SK-N-SH treated with all-trans-retinoic acid at 6 μM for 48 hours (cell line): ENCODE results near the gene DNPH1.

Experiments
- ATAC-seq: fragments of 200-7000 bp; cut with Tn5 transposase; 3 replicates; pipeline ENCODE4 v1.9.1; 2020; ENCODE audit warnings: mild to moderate bottlenecking, moderate library complexity
- BACH2 ChIP-seq: fragments of 250-450 bp; sonication (Bioruptor Pico); IDR thresholded peaks from 2 replicates; pipeline ENCODE4 v1.9.0; 2021; ENCODE audit warnings: mild to moderate bottlenecking, borderline replicate concordance
- CSDC2 ChIP-seq: fragments of 250-450 bp; sonication (Bioruptor Pico); IDR thresholded peaks from 2 replicates; pipeline ENCODE4 v1.5.0; 2020; ENCODE audit warnings: mild to moderate bottlenecking, moderate library complexity
- ESRRG ChIP-seq: fragments of 250-450 bp; sonication (Bioruptor Pico); IDR thresholded peaks from 2 replicates; pipeline ENCODE4 v1.6.1; 2021; ENCODE audit warnings: mild to moderate bottlenecking
- GLIS3 ChIP-seq: fragments of 250-450 bp; sonication (Bioruptor Pico); IDR thresholded peaks from 2 replicates; pipeline ENCODE4 v1.5.0; 2020; ENCODE audit warnings: mild to moderate bottlenecking, moderate library complexity
- ISL1 ChIP-seq: fragments of 250-450 bp; sonication (Bioruptor Pico); IDR thresholded peaks from 2 replicates; pipeline ENCODE4 v2.1.2; 2022; ENCODE audit warnings: mild to moderate bottlenecking, moderate library complexity
- OSR1 ChIP-seq: fragments of 250-450 bp; sonication (Bioruptor Pico); IDR thresholded peaks from 2 replicates; pipeline ENCODE4 v1.8.0; 2022; ENCODE audit warnings: moderate library complexity, mild to moderate bottlenecking, inconsistent platforms
- PATZ1 ChIP-seq: fragments of 250-450 bp; sonication (Bioruptor Pico); IDR thresholded peaks from 2 replicates; pipeline ENCODE4 v1.8.0; 2020; ENCODE audit warnings: mild to moderate bottlenecking, moderate library complexity, borderline replicate concordance
- POU6F1 ChIP-seq: fragments of 250-450 bp; sonication (Bioruptor Pico); IDR thresholded peaks from 2 replicates; pipeline ENCODE4 v1.8.0; 2021; ENCODE audit warnings: low read depth, mild to moderate bottlenecking, moderate library complexity, borderline replicate concordance
- PPARA ChIP-seq: fragments of 250-450 bp; sonication (Bioruptor Pico); IDR thresholded peaks from 2 replicates; pipeline ENCODE4 v1.5.0; 2020; ENCODE audit warnings: mild to moderate bottlenecking, borderline replicate concordance
- RARB ChIP-seq: fragments of 250-450 bp; sonication (Bioruptor Pico); IDR thresholded peaks from 2 replicates; pipeline ENCODE4 v1.8.0; 2021; ENCODE audit warnings: mild to moderate bottlenecking, moderate library complexity
- SNAI2 ChIP-seq: fragments of 250-450 bp; sonication (Bioruptor Pico); IDR thresholded peaks from 2 replicates; pipeline ENCODE4 v1.5.0; 2020; ENCODE audit warnings: mild to moderate bottlenecking, moderate library complexity
- TCF4 ChIP-seq: fragments of 250-450 bp; sonication (Bioruptor Pico); IDR thresholded peaks from 2 replicates; pipeline ENCODE4 v1.8.0; 2021; ENCODE audit warnings: mild to moderate bottlenecking, moderate library complexity, borderline replicate concordance
- TOX ChIP-seq: fragments of 250-450 bp; sonication (Bioruptor Pico); IDR thresholded peaks from 2 replicates; pipeline ENCODE4 v1.8.0; 2021; ENCODE audit warnings: mild to moderate bottlenecking, moderate library complexity, borderline replicate concordance
- ZC3H10 ChIP-seq: fragments of 250-450 bp; sonication (Bioruptor Pico); IDR thresholded peaks from 2 replicates; pipeline ENCODE4 v1.5.1; 2021; ENCODE audit warnings: mild to moderate bottlenecking, moderate library complexity
- ZFP3 ChIP-seq: fragments of 250-450 bp; sonication (Bioruptor Pico); IDR thresholded peaks from 2 replicates; pipeline ENCODE4 v1.5.0; 2020; ENCODE audit warnings: mild to moderate bottlenecking, moderate library complexity
- ZFP30 ChIP-seq: fragments of 450-650 bp; formaldehyde crosslinking; IDR thresholded peaks from 2 replicates; pipeline ENCODE4 v1.5.0; 2022; ENCODE audit warnings: mild to moderate bottlenecking, moderate library complexity
- ZNF565 ChIP-seq: fragments of 450-650 bp; formaldehyde crosslinking; conservative IDR thresholded peaks from 2 replicates; pipeline ENCODE4 v1.5.0; 2020; ENCODE audit warnings: low read depth, mild to moderate bottlenecking, moderate library complexity
- ZNF70 ChIP-seq: fragments of 450-650 bp; formaldehyde crosslinking; IDR thresholded peaks from 2 replicates; pipeline ENCODE4 v1.5.0; 2020; ENCODE audit warnings: mild to moderate bottlenecking, moderate library complexity
- ZNF8 ChIP-seq: fragments of 450-650 bp; formaldehyde crosslinking; IDR thresholded peaks from 2 replicates; pipeline ENCODE4 v1.5.0; 2020; ENCODE audit warnings: mild to moderate bottlenecking, moderate library complexity
- TF ChIP-seq, protein P1 (sequence below): fragments of 250-450 bp; sonication (Bioruptor Pico); IDR thresholded peaks from 2 replicates; pipeline ENCODE4 v1.5.0; 2020; ENCODE audit warnings: mild to moderate bottlenecking, moderate library complexity
- TF ChIP-seq, protein P2 (sequence below): fragments of 250-450 bp; sonication (Bioruptor Pico); IDR thresholded peaks from 2 replicates; pipeline ENCODE4 v1.5.1; 2020; ENCODE audit warnings: low read depth, mild to moderate bottlenecking, moderate library complexity

DNPH1 gene

DNA sequence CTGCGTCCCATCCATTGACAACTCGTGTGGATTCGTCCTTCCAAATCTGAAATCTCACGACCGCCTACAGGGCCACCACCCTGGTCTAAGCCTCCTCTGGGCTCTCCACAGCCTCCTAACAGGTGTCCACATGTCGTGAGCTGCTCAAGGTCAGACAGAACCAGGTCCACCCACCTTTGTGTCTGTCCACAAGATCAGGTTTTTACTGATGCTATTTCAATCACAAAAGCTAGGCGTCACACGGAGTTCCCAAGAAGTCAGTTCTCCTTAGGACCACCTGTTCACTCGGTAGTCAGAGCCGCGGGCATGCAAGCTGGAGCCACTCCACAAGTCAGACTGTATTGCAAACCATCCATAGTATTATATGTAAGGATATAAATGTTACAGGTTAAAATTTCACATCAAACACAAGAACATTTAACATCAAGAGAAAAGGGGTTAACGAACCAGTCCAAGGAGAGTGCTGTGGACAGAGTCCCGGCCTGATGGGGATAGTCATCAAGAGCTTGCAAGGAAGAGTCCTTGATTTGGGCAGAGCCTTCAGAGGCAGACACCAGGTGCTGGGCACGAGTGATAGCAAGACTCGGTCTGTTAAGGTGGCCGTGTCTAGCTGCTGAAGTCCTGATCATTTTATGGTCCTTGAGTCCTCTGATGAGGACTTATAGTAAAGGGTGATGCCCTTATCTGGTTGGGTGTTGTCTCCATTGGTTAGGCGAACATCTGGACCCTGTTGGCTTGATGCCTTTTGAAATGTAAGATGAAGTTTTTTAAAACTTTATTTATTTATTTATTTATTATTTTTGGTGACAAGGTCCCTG lies 731 bp upstream of the DNPH1 start:
- ATAC-seq, result peak; percentile 4; the same call in 1 of the 3 replicates
- no peak for TF ChIP-seq ZNF70 (CRISPR knock-in tag)
- TF ChIP-seq PATZ1 (CRISPR knock-in tag), result no peak
- TF ChIP-seq CSDC2 (CRISPR knock-in tag), result no peak
- no peak for TF ChIP-seq OSR1 (CRISPR knock-in tag)
- no peak for TF ChIP-seq TCF4 (CRISPR knock-in tag)
- TF ChIP-seq TOX (CRISPR knock-in tag), result no peak
- TF ChIP-seq ZNF565 (CRISPR knock-in tag), result no peak
- TF ChIP-seq PPARA, result no peak
- TF ChIP-seq ISL1, result no peak
- no peak for TF ChIP-seq POU6F1 (CRISPR knock-in tag)
- no peak for TF ChIP-seq ESRRG (CRISPR knock-in tag)
- TF ChIP-seq, protein P1, sequence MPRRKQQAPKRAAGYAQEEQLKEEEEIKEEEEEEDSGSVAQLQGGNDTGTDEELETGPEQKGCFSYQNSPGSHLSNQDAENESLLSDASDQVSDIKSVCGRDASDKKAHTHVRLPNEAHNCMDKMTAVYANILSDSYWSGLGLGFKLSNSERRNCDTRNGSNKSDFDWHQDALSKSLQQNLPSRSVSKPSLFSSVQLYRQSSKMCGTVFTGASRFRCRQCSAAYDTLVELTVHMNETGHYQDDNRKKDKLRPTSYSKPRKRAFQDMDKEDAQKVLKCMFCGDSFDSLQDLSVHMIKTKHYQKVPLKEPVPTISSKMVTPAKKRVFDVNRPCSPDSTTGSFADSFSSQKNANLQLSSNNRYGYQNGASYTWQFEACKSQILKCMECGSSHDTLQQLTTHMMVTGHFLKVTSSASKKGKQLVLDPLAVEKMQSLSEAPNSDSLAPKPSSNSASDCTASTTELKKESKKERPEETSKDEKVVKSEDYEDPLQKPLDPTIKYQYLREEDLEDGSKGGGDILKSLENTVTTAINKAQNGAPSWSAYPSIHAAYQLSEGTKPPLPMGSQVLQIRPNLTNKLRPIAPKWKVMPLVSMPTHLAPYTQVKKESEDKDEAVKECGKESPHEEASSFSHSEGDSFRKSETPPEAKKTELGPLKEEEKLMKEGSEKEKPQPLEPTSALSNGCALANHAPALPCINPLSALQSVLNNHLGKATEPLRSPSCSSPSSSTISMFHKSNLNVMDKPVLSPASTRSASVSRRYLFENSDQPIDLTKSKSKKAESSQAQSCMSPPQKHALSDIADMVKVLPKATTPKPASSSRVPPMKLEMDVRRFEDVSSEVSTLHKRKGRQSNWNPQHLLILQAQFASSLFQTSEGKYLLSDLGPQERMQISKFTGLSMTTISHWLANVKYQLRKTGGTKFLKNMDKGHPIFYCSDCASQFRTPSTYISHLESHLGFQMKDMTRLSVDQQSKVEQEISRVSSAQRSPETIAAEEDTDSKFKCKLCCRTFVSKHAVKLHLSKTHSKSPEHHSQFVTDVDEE (CRISPR knock-in tag), result no peak
- TF ChIP-seq GLIS3 (CRISPR knock-in tag), result no peak
- TF ChIP-seq, all 23 proteins: peak for 0

DNA sequence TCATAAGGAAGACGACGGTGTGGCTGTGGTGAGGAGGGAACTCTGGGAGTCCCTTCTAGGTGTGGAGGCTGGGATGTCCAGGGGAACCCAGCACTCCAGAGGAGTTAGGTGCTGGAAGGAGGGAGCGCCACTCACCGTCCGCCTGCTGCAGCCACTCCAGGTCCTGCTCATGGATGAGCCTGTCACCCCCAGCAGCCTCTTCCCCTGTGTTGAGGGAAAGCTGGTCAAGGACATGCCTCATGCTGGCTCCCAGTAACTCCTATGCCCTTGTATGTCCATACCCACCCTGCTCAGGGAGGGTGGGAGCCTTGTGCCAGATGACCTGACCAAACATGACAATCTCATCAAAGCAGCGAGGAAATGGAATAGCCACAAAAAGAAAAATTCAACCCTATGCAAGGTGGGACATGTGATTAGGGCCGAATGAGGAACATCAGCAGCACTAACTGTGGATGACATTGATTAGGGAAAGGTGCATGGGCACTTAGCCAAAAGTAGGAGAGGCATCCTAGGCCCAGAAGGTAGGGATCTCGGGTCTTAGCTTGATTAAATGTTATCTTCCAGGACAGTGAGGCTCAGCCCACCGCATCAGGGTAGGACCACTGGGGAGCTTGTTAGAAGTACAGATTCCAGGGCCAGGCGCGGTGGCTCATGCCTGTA lies 3.0 kb downstream of the DNPH1 start:
- no peak for TF ChIP-seq ZNF8
- no peak for TF ChIP-seq PATZ1 (CRISPR knock-in tag)
- TF ChIP-seq ZNF70 (CRISPR knock-in tag), result no peak
- TF ChIP-seq, protein P2, sequence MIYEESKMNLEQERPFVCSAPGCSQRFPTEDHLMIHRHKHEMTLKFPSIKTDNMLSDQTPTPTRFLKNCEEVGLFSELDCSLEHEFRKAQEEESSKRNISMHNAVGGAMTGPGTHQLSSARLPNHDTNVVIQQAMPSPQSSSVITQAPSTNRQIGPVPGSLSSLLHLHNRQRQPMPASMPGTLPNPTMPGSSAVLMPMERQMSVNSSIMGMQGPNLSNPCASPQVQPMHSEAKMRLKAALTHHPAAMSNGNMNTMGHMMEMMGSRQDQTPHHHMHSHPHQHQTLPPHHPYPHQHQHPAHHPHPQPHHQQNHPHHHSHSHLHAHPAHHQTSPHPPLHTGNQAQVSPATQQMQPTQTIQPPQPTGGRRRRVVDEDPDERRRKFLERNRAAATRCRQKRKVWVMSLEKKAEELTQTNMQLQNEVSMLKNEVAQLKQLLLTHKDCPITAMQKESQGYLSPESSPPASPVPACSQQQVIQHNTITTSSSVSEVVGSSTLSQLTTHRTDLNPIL (CRISPR knock-in tag), result no peak
- TF ChIP-seq ISL1, result no peak
- no peak for TF ChIP-seq RARB (CRISPR knock-in tag)
- TF ChIP-seq CSDC2 (CRISPR knock-in tag), result no peak
- no peak for TF ChIP-seq ZFP3 (CRISPR knock-in tag)
- no peak for TF ChIP-seq OSR1 (CRISPR knock-in tag)
- TF ChIP-seq, protein P1 (CRISPR knock-in tag), result no peak
- no peak for TF ChIP-seq ZFP30 (CRISPR knock-in tag)
- TF ChIP-seq PPARA, result no peak
- no peak for TF ChIP-seq SNAI2 (CRISPR knock-in tag)
- no peak for TF ChIP-seq ZC3H10 (CRISPR knock-in tag)
- TF ChIP-seq BACH2 (CRISPR knock-in tag), result no peak
- TF ChIP-seq ZNF565 (CRISPR knock-in tag), result no peak
- ATAC-seq, result no peak
